Breast epithelium (tissue), 4 donors: ENCODE results near the gene HSF4. TPM values are rescaled to one million over a fixed set of nuclear protein-coding genes. Genes with fewer than 3 reads are reported as not detected.
A peak's percentile ranks its signal among the peaks of the same experiment; 100 is the strongest.

ENCODE experiments used
- DNase-seq, 2 donors: peaks; one replicate each; pipeline ENCODE4 v3.0.0-alpha.2; 2019; ENCODE audit warnings: low spot score in 2 of 2
- H3K27ac ChIP-seq, 2 donors: fragments of 200-600 bp; sonication (generic) in 1 of 2; one replicate each; pipeline ENCODE4 v1.5.1; 2016 to 2019; ENCODE audit warnings: mild to moderate bottlenecking in 1 of 2
- H3K27me3 ChIP-seq, 2 donors: fragments of 200-600 bp; sonication (generic) in 1 of 2; one replicate each; pipeline versions ENCODE4 v1.5.1 to v1.6.0; 2017 to 2019; ENCODE audit warnings: control low read depth in 1 of 2, mild to moderate bottlenecking in 1 of 2
- H3K36me3 ChIP-seq: fragments of 200-600 bp; one replicate; pipeline ENCODE4 v1.5.1; 2019
- H3K4me1 ChIP-seq, 2 donors: fragments of 200-600 bp; sonication (generic); one replicate each; pipeline ENCODE4 v1.5.1; 2016 to 2019; ENCODE audit warnings: control low read depth in 1 of 2
- H3K4me3 ChIP-seq, 3 donors: fragments of 200-600 bp; sonication (generic); 1 replicate in 2 of 3; 2 replicates in 1 of 3; pipeline ENCODE4 v1.5.1; 2016 to 2019; ENCODE audit warnings: mild to moderate bottlenecking in 3 of 3, moderate library complexity in 2 of 3
- H3K9me3 ChIP-seq, 2 donors: fragments of 200-600 bp; sonication (generic) in 1 of 2; one replicate each; pipeline ENCODE4 v1.5.1; 2016 to 2019; ENCODE audit warnings: control low read depth in 1 of 2
- CTCF ChIP-seq, 3 donors: fragments of 450-650 bp; IDR thresholded peaks; one replicate each; pipeline ENCODE4 v1.5.1; 2016 to 2017; ENCODE audit warnings: antibody characterized with exemption in 3 of 3, mild to moderate bottlenecking in 3 of 3, moderate library complexity in 3 of 3
- POLR2A ChIP-seq: fragments of 450-650 bp; IDR thresholded peaks from one replicate; pipeline ENCODE4 v1.6.1; 2016; ENCODE audit warnings: antibody characterized with exemption, mild to moderate bottlenecking, moderate library complexity
- POLR2AphosphoS5 ChIP-seq, 3 donors: sonication (generic); formaldehyde crosslinking; IDR thresholded peaks; one replicate each; pipeline ENCODE4 v1.6.1; 2017; ENCODE audit warnings: antibody characterized with exemption in 3 of 3
- intact Hi-C: fragments of 100-400 bp; cut with DNase I; formaldehyde crosslinking; loops from one replicate; pipeline ENCODE4 v1.15.1; 2023; ENCODE audit warnings: low total_unique reads
- total RNA-seq, 3 donors: library from RNA; depleted of rRNA; stranded (reverse); fragments of >200 nt; gene quantifications; one replicate each; pipeline ENCODE4 v1.1.0, GENCODE V29; 2016

The HSF4 gene
- total RNA-seq, 3 donors from 2014 or later, result 46.9 to 113 (median 62.5) TPM

- no peaks in the 10 kb centered on the region for H3K9me3 ChIP-seq
- H3K27me3 ChIP-seq, result no peaks in the 10 kb centered on the region
- H3K4me1 ChIP-seq, result peaks cover 5 to 11% of the 10 kb centered on the region in 2 donors
- peak in 2 of 3 donors; percentile 15 to 29 for TF ChIP-seq CTCF (IDR thresholded peaks at IDR 0.05)
- TF ChIP-seq POLR2A, result no peak
- peak; percentile 19 to 59 (median 52) for TF ChIP-seq POLR2AphosphoS5 (IDR thresholded peaks at IDR 0.05)
- peak; percentile 74 to 82 for DNase-seq
- no peaks in the 10 kb centered on the region for H3K36me3 ChIP-seq
- peak overlapping the region; percentile 29 to 77 (median 56) for H3K4me3 ChIP-seq
- intact Hi-C loops, result loop anchor here (10.0 kb wide), 1 partner anchor 237 kb away; the partner anchor contains the start of gene ZDHHC1
- peak overlapping the region; percentile 76 to 87 for H3K27ac ChIP-seq
These were observed 13.5 kb downstream of the HSF4 start for GRCh38 chr16:67177743-67178699.

GRCh38 chr16:67179421-67180080 lies 15.0 kb downstream of the HSF4 start:
- H3K9me3 ChIP-seq, result no peaks in the 10 kb centered on the region
- no peaks in the 10 kb centered on the region for H3K36me3 ChIP-seq
- no peaks in the 10 kb centered on the region for H3K27me3 ChIP-seq
- intact Hi-C loops, result loop anchor here (10.0 kb wide), 1 partner anchor 235 kb away; the partner anchor contains the start of gene ZDHHC1
- TF ChIP-seq CTCF (IDR thresholded peaks at IDR 0.05), result no peak
- no peak for TF ChIP-seq POLR2AphosphoS5 (IDR thresholded peaks at IDR 0.05)
- TF ChIP-seq POLR2A, result no peak
- DNase-seq, result no peak
- peaks cover 3 to 11% of the 10 kb centered on the region in 2 donors for H3K4me1 ChIP-seq
- H3K4me3 ChIP-seq, result no peak overlapping the region
- peak overlapping the region in 1 of 2 donors; percentile 76 for H3K27ac ChIP-seq

- intact Hi-C loops, result no loop called here
- no peak for DNase-seq
- peaks cover 4 to 14% of the 10 kb centered on the region in 2 donors for H3K4me1 ChIP-seq
These were observed 15.6 kb downstream of the HSF4 start for GRCh38 chr16:67180166-67180565.

GRCh38 chr16:67181346-67181745 lies 16.8 kb downstream of the HSF4 start:
- Histone ChIP-seq H3K36me3 (no peaks in the 10 kb centered on the region), H3K9me3 (no peaks in the 10 kb centered on the region), H3K27ac (peak overlapping the region in 1 of 2 donors; percentile 82), H3K4me3 (no peak overlapping the region), H3K4me1 (peaks cover 7 to 14% of the 10 kb centered on the region in 2 donors), H3K27me3 (no peaks in the 10 kb centered on the region)
- DNase-seq, result no peak
- TF ChIP-seq POLR2AphosphoS5 (IDR thresholded peaks at IDR 0.05) (no peak), CTCF (IDR thresholded peaks at IDR 0.05) (no peak), POLR2A (no peak)
- intact Hi-C loops, result loop anchor here (1.0 kb wide), 1 partner anchor 28 kb away; no protein-coding TSS in a partner anchor

More at GRCh38 chr16:67180166-67180565, 15.6 kb downstream of the HSF4 start:
- no peak overlapping the region for H3K27ac ChIP-seq
- H3K4me3 ChIP-seq, result no peak overlapping the region
- H3K9me3 ChIP-seq, result no peaks in the 10 kb centered on the region
- H3K27me3 ChIP-seq, result no peaks in the 10 kb centered on the region
- no peak for TF ChIP-seq CTCF (IDR thresholded peaks at IDR 0.05)
- TF ChIP-seq POLR2AphosphoS5 (IDR thresholded peaks at IDR 0.05), result no peak
- no peak for TF ChIP-seq POLR2A
- no peaks in the 10 kb centered on the region for H3K36me3 ChIP-seq
